ENCODE data around the gene TRMT11. TPM values are rescaled to one million over a fixed set of nuclear protein-coding genes. Genes with fewer than 3 reads are reported as not detected.

The TRMT11 gene
- total and polyA plus RNA-seq, 9 of the 15 experiments (the other 6 are each of a cell fraction or from before 2014, with no cell fraction given), result 38.8 to 88.0 (median 59.8) TPM

DNA sequence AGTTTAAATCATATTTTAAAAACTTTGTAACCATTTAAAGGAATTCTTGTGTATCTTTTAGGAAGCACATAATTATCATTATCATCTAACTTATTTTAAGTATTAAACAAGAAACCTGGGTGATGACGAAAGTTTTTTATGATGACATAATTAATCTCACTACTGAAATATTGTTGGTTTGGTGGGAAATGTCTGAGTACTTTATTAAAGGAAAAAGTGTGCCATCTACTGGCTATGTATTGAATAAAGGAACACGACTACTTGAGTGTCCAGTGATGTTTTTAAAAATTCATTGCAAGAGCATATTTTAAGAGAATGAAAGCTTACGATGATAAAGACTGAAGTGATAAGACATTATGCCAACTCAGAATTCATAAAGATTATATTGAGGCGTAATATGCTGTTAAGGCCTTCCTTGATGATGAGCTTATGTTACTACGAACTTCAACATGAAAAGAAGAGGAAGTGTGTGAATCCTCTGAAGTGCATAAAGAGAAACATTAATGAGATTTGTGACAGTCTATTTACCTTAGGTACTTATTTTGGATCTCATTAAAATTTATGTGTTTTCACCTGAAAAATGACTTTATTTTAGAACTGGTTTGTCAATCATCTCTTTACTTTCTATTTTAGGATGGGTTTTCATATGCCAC is 12.0 kb upstream of the TRMT11 start (continued):
- TF ChIP-seq, protein P1, sequence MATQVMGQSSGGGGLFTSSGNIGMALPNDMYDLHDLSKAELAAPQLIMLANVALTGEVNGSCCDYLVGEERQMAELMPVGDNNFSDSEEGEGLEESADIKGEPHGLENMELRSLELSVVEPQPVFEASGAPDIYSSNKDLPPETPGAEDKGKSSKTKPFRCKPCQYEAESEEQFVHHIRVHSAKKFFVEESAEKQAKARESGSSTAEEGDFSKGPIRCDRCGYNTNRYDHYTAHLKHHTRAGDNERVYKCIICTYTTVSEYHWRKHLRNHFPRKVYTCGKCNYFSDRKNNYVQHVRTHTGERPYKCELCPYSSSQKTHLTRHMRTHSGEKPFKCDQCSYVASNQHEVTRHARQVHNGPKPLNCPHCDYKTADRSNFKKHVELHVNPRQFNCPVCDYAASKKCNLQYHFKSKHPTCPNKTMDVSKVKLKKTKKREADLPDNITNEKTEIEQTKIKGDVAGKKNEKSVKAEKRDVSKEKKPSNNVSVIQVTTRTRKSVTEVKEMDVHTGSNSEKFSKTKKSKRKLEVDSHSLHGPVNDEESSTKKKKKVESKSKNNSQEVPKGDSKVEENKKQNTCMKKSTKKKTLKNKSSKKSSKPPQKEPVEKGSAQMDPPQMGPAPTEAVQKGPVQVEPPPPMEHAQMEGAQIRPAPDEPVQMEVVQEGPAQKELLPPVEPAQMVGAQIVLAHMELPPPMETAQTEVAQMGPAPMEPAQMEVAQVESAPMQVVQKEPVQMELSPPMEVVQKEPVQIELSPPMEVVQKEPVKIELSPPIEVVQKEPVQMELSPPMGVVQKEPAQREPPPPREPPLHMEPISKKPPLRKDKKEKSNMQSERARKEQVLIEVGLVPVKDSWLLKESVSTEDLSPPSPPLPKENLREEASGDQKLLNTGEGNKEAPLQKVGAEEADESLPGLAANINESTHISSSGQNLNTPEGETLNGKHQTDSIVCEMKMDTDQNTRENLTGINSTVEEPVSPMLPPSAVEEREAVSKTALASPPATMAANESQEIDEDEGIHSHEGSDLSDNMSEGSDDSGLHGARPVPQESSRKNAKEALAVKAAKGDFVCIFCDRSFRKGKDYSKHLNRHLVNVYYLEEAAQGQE (IDR thresholded peaks at IDR 0.05; ENCODE audit: borderline replicate concordance), result peak; percentile 53; the same call in 1 of the 2 replicates
- TF ChIP-seq, protein P1 (CRISPR knock-in tag; IDR thresholded peaks at IDR 0.05; ENCODE audit: low read depth), result no peak
- TF ChIP-seq CREB1 (IDR thresholded peaks at IDR 0.05) (peak; percentile 27; the same call in 1 of the 2 replicates), CREB1 (CRISPR knock-in tag; IDR thresholded peaks at IDR 0.05) (no peak), ELF2 (CRISPR knock-in tag; IDR thresholded peaks at IDR 0.05) (no peak), STAT5B (CRISPR knock-in tag; IDR thresholded peaks at IDR 0.05) (no peak), EP300 (IDR thresholded peaks at IDR 0.05; ENCODE audit: low read length) (peak; percentile 23; the same call in 1 of the 2 replicates), POLR2H (tag; IDR thresholded peaks at IDR 0.05; ENCODE audit: low read depth) (peak; percentile 19; the same call in 1 of the 2 replicates), TEAD1 (CRISPR knock-in tag; IDR thresholded peaks at IDR 0.05) (no peak)
- TF ChIP-seq, protein P2, sequence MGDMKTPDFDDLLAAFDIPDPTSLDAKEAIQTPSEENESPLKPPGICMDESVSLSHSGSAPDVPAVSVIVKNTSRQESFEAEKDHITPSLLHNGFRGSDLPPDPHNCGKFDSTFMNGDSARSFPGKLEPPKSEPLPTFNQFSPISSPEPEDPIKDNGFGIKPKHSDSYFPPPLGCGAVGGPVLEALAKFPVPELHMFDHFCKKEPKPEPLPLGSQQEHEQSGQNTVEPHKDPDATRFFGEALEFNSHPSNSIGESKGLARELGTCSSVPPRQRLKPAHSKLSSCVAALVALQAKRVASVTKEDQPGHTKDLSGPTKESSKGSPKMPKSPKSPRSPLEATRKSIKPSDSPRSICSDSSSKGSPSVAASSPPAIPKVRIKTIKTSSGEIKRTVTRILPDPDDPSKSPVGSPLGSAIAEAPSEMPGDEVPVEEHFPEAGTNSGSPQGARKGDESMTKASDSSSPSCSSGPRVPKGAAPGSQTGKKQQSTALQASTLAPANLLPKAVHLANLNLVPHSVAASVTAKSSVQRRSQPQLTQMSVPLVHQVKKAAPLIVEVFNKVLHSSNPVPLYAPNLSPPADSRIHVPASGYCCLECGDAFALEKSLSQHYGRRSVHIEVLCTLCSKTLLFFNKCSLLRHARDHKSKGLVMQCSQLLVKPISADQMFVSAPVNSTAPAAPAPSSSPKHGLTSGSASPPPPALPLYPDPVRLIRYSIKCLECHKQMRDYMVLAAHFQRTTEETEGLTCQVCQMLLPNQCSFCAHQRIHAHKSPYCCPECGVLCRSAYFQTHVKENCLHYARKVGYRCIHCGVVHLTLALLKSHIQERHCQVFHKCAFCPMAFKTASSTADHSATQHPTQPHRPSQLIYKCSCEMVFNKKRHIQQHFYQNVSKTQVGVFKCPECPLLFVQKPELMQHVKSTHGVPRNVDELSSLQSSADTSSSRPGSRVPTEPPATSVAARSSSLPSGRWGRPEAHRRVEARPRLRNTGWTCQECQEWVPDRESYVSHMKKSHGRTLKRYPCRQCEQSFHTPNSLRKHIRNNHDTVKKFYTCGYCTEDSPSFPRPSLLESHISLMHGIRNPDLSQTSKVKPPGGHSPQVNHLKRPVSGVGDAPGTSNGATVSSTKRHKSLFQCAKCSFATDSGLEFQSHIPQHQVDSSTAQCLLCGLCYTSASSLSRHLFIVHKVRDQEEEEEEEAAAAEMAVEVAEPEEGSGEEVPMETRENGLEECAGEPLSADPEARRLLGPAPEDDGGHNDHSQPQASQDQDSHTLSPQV (IDR thresholded peaks at IDR 0.05), result 0 out of 2 replicates have a peak, but pooled peaks have one; percentile 41
- TF ChIP-seq, protein P3, sequence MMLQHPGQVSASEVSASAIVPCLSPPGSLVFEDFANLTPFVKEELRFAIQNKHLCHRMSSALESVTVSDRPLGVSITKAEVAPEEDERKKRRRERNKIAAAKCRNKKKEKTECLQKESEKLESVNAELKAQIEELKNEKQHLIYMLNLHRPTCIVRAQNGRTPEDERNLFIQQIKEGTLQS (IDR thresholded peaks at IDR 0.05), result peak; percentile 96
- TF ChIP-seq, protein P3 (CRISPR knock-in tag; conservative IDR thresholded peaks at IDR 0.05), result no peak

Measured in K562 (cell line).